HepG2 (cell line): ENCODE measurements around the gene ABCB9. TPM values are rescaled to one million over a fixed set of nuclear protein-coding genes. Genes with fewer than 3 reads are reported as not detected.

Source experiments
- AGO2 ChIP-seq: fragments of 200-400 bp; formaldehyde crosslinking; optimal IDR thresholded peaks from 2 replicates; pipeline ENCODE3; 2017; ENCODE audit warnings: mild to moderate bottlenecking, low read depth, low read length, moderate library complexity
- ARHGAP35 ChIP-seq: sonication (generic); formaldehyde crosslinking; IDR thresholded peaks from 2 replicates; pipeline ENCODE4 v1.9.0; 2022; ENCODE audit warnings: mild to moderate bottlenecking, inconsistent platforms, moderate library complexity, missing genetic modification reagents, borderline replicate concordance
- ARID2 ChIP-seq: sonication (generic); formaldehyde crosslinking; IDR thresholded peaks from 2 replicates; pipeline ENCODE4 v1.8.1; 2022; ENCODE audit warnings: mild to moderate bottlenecking, missing genetic modification reagents, borderline replicate concordance
- ASH2L ChIP-seq: fragments of 300-600, 200-600 bp; sonication (generic); IDR thresholded peaks from 2 replicates; pipeline ENCODE4 v1.7.0; 2017; ENCODE audit warnings: low read depth, mild to moderate bottlenecking, moderate library complexity, mixed read lengths, low read length; ENCODE audit not compliant: insufficient read length
- ATF7-NPFF ChIP-seq: sonication (generic); formaldehyde crosslinking; IDR thresholded peaks from 2 replicates; pipeline ENCODE4 v1.8.1; 2023; ENCODE audit warnings: mild to moderate bottlenecking, low read depth, missing genetic modification reagents, moderate library complexity
- FIP1L1 ChIP-seq: fragments of 200-400 bp; formaldehyde crosslinking; IDR thresholded peaks from 2 replicates; pipeline ENCODE4 v1.6.1; 2018; ENCODE audit warnings: low read depth, mild to moderate bottlenecking, low read length, moderate library complexity, borderline replicate concordance; ENCODE audit not compliant: insufficient read depth
- FOSL2 ChIP-seq: sonication (generic); formaldehyde crosslinking; IDR thresholded peaks from 2 replicates; pipeline ENCODE4 v1.4.0; 2020; ENCODE audit warnings: missing genetic modification reagents
- MAX ChIP-seq: IDR thresholded peaks from 2 replicates; pipeline ENCODE4 v1.6.1; 2012; ENCODE audit warnings: inconsistent platforms
- NFYB ChIP-seq: sonication (generic); formaldehyde crosslinking; IDR thresholded peaks from 2 replicates; pipeline ENCODE4 v1.4.0; 2020; ENCODE audit warnings: missing genetic modification reagents
- SAFB2 ChIP-seq: sonication (generic); formaldehyde crosslinking; IDR thresholded peaks from 2 replicates; pipeline ENCODE4 v1.5.1; 2020; ENCODE audit warnings: missing genetic modification reagents, low read depth, mild to moderate bottlenecking, borderline replicate concordance
- SUZ12 ChIP-seq: fragments of 150-350 bp; IDR thresholded peaks from 2 replicates; pipeline ENCODE4 v1.6.1; 2014; ENCODE audit warnings: low read depth, low read length
- TAF1 ChIP-seq: sonication (generic); formaldehyde crosslinking; IDR thresholded peaks from 2 replicates; pipeline ENCODE4 v1.4.0; 2020; ENCODE audit warnings: missing genetic modification reagents
- THAP9 ChIP-seq: sonication (generic); formaldehyde crosslinking; IDR thresholded peaks from 2 replicates; pipeline ENCODE4; 2020; ENCODE audit warnings: missing genetic modification reagents, mild to moderate bottlenecking, borderline replicate concordance
- TRIM22 ChIP-seq: fragments of 450-650 bp; IDR thresholded peaks from 2 replicates; pipeline ENCODE4 v1.6.1; 2017
- YY1 ChIP-seq: IDR thresholded peaks from 2 replicates; pipeline ENCODE4 v1.6.1; 2011; ENCODE audit warnings: low read length, low read depth, moderate library complexity, mild to moderate bottlenecking; ENCODE audit not compliant: insufficient read depth, insufficient replicate concordance
- ZBTB14 ChIP-seq: sonication (generic); formaldehyde crosslinking; IDR thresholded peaks from 2 replicates; pipeline ENCODE4 v1.4.0; 2020; ENCODE audit warnings: missing genetic modification reagents
- ZBTB4 ChIP-seq: sonication (generic); formaldehyde crosslinking; IDR thresholded peaks from 2 replicates; pipeline ENCODE4 v1.4.0; 2020; ENCODE audit warnings: missing genetic modification reagents, mild to moderate bottlenecking, borderline replicate concordance
- ZMYM2 ChIP-seq: sonication (generic); formaldehyde crosslinking; IDR thresholded peaks from 2 replicates; pipeline ENCODE4 v1.8.0; 2022; ENCODE audit warnings: mild to moderate bottlenecking, missing genetic modification reagents
- ZNF282 ChIP-seq: fragments of 450-650 bp; IDR thresholded peaks from 2 replicates; pipeline ENCODE4 v1.6.1; 2018; ENCODE audit not compliant: partially characterized antibody
- polyA plus RNA-seq, 8 experiments: library from polyadenylated mRNA; depleted of rRNA in 3 of 8; stranded (reverse) in 7 of 8; unstranded in 1 of 8; fragments of >200 nt; fragmentation: Illumina TruSeq in 4 of 8; extraction: Trizol in 4 of 8; gene quantifications; 2 replicates each; pipeline versions ENCODE4 v1.2.1 to v1.2.3, GENCODE V29; 2011 to 2016; ENCODE audit warnings: low read depth in 4 of 8, missing spikeins in 1 of 8, mixed read lengths in 1 of 8; ENCODE audit not compliant: insufficient read depth in 1 of 8
- total RNA-seq, 5 experiments: library from RNA; depleted of rRNA; stranded (reverse); fragments of >200 nt; fragmentation: Illumina TruSeq; extraction: Trizol; gene quantifications; 2 replicates each; pipeline ENCODE4 v1.2.3, GENCODE V29; 2016; ENCODE audit warnings: low read depth in 1 of 5

The ABCB9 gene
- total and polyA plus RNA-seq, 2 of the 13 experiments (the other 11 are each of a cell fraction or from before 2014, with no cell fraction given), result 5.1 to 6.0 TPM

GRCh38 chr12:122984612-122985337, 18.5 kb upstream of the ABCB9 start (continued):
- TF ChIP-seq ARID2 (CRISPR knock-in tag) (no peak; the same call in 1 of the 2 replicates), ZBTB4 (CRISPR knock-in tag) (no peak; the same call in 1 of the 2 replicates), AGO2 (peak; percentile 61), SUZ12 (no peak), ARHGAP35 (CRISPR knock-in tag) (0 out of 2 replicates have a peak, but pooled peaks have one; percentile 37), FIP1L1 (no peak), THAP9 (no peak; the same call in 1 of the 2 replicates), NFYB (no peak), ZMYM2 (CRISPR knock-in tag) (no peak), FOSL2 (CRISPR knock-in tag) (0 out of 2 replicates have a peak, but pooled peaks have one; percentile 42), TRIM22 (no peak), ATF7-NPFF (CRISPR knock-in tag) (0 out of 2 replicates have a peak, but pooled peaks have one; percentile 35), ASH2L (peak; percentile 19), ZNF282 (no peak), MAX (peak; percentile 96), SAFB2 (CRISPR knock-in tag) (0 out of 2 replicates have a peak, but pooled peaks have one; percentile 36), TAF1 (CRISPR knock-in tag) (peak; percentile 66), ZBTB14 (CRISPR knock-in tag) (0 out of 2 replicates have a peak, but pooled peaks have one; percentile 22), YY1 (peak; percentile 82)
